Measurements from ENCODE around the gene TEX10.
"Not testable (repeated sequence)": the region's sequence is repeated elsewhere in the genome, so short reads cannot be mapped to it uniquely, and the experiment has no call there.

The TEX10 gene

GRCh38 chr9:100352727-100353505 lies at the start of gene TEX10:
TSS of gene TEX10 (minus strand) at chr9:100352942. CDS start at chr9:100349363, 3,579 bp downstream.
- peak in 1 of 2 experiments; percentile 12 for DNase-seq

DNA sequence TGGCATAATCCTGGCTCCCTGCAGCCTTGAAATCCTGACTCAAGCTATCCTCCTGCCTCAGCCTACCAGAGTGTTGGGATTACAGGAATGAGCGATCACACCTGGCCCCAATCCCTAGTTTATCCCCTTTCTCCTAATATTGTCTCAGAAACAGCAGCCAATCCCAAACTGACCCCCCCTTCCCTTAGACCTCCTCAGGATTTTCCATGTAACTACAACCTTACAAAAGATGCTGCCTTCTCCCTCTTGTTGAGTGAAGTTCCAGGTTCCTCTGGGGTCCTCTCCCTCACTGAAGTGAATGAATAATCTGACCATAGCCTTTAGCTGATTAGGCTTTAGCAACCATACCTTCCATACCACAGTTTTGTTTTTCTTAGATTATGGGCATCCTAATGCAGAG lies 48.3 kb upstream of the TEX10 start:
- DNase-seq = no peak

- no peak for DNase-seq
Measured at GRCh38 chr9:100397529-100398266, 45.0 kb upstream of the TEX10 start.

DNA sequence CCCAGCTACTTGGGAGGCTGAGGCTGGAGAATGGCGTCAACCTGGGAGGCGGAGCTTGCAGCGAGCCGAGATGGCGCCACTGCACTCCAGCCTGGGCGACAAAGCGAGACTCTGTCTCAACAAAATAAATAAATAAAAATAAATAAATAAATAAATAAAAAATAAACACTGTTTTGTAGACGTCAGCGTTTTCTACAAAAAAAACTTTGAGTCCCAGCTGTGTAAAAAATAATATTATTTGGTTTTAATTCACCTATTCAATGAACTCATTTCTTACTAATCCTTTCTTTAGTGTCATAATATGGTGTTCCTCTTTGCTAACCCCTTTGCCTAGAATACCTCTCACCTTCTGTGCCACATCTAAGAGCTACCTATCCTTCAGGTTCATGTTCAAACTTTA lies 44.0 kb upstream of the TEX10 start:
- DNase-seq = no peak

- DNase-seq = no peak
Measured at GRCh38 chr9:100394816-100395215, 42.1 kb upstream of the TEX10 start.

GRCh38 chr9:100394032-100394695 lies 41.4 kb upstream of the TEX10 start:
- no peak for DNase-seq

- DNase-seq = not testable (repeated sequence)
Measured at GRCh38 chr9:100392989-100393388, 40.2 kb upstream of the TEX10 start.

DNA sequence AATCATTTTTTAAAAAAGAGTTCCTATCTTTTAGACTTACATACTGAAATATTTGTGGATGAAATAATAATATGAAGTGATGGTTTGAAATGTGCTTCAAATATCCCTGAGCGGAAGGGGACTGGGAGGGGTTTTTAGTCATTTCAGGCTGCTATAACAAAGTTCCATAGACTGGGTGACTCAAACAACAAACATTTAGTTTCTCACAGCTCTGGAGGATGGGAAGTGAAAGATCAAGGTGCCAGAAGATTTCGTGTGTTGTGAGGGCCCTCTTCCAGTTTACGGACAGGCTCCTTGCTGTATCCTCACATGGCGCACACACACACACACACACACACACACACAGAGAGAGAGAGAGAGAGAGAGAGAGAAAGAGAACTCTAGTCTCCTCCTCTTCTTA lies 27.1 kb upstream of the TEX10 start:
- no peak for DNase-seq

DNA sequence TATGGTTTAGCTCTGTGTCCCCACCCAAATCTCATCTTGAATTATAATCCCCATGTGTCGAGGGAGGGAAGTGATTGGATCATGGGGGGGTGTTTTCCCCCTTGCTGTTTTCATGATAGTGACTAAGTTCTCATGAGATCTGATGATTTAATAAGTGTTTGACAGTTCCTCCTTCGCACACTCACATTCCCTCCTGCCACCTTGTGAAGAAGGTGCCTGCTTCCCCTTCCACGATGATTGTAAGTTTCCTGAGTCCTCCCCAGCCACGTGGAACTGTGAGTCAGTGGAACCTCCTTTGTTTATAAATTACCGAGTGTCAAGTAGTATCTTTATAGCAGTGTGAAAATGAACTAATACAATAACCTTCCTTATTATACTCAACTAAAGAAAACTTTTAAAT lies 24.3 kb upstream of the TEX10 start:
- no peak for DNase-seq

- DNase-seq = no peak
Measured at GRCh38 chr9:100375658-100376057, 22.9 kb upstream of the TEX10 start.

GRCh38 chr9:100372648-100373047 lies 19.9 kb upstream of the TEX10 start:
- DNase-seq = no peak

- no peak for DNase-seq
Measured at GRCh38 chr9:100370064-100370723, 17.5 kb upstream of the TEX10 start.

DNA sequence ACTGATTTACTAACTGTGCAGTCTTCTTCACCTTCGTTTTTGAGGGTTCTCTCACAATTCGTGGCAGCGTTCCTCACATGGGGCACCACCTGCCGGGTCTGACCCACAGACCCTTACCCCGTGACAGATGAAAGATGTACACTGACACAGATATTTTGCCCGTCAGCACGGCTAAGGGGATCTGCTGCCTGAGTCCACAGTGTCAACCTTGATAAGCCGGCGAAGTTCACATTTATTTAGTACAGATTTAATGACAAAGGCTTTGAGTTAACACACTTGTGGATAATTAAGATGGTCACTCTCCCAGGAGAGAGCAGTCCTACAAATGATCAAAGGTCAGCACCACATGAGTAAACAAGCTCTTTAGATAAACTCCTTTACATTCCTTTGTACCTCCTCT lies 15.9 kb upstream of the TEX10 start:
- no peak for DNase-seq

DNA sequence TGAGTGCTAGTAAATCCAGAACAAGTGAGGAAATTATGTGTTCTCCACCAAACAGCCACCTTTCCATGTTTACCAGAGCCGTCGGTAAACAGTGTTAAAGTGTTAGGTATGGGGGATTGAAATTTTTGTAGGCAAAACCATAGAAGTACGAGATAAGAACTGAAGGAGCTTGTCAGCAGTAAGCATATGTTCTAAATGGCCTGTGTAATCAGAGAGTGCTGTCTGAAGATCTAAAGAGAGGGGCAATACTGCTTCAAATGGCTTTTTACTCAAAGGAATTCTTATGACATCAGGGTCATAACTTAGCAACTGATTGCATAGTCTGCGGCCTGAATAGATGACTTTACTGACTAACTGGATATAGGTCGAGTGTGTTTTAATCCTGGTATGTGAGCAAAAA lies 13.4 kb upstream of the TEX10 start:
- DNase-seq = no peak

- DNase-seq = no peak
Measured at GRCh38 chr9:100364013-100364412, 11.3 kb upstream of the TEX10 start.

DNA sequence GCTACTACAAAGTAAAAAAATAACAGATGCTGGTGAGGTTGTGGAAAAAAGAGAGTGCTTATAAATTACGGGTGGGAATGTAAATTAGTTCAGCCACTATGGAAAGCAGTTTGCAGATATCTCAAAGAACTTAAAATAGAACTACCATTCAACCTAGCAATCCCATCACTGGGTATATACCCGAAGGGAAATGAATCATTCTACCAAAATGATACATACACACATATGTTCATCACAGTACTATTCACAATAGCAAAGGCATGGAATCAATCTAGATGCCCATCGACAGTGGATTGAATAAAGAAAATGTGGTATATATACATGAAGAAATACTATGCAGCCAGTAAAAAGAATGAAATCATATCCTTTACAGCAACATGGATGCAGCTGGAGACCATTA lies 6.3 kb upstream of the TEX10 start:
- DNase-seq = no peak

GRCh38 chr9:100357501-100357900 lies 4.8 kb upstream of the TEX10 start:
- DNase-seq = no peak

GRCh38 chr9:100355561-100355960 lies 2.8 kb upstream of the TEX10 start:
- DNase-seq = no peak

- no peak for DNase-seq
Measured at GRCh38 chr9:100354121-100354800, 1.5 kb upstream of the TEX10 start.

GRCh38 chr9:100352201-100352726 lies 478 bp downstream of the TEX10 start:
- DNase-seq = no peak

DNA sequence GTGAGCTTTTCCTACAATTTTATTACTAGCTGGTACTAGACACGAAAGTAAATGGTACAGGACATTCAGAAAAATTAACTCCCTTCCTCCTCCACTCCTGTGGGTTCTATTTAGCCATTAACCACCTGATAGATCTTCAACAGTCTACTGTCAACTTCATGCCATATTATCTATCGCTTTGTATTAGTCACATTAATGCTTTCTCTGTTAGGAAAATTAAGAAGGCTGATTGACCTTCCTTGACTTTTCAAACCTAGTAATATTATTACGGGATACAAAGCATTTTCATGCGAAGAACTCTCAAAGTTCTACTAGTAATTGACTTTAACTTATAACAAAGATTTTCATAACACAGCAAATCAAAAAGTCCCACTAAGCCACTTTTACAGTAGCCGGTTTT lies 1.2 kb downstream of the TEX10 start:
- no peak for DNase-seq

DNA sequence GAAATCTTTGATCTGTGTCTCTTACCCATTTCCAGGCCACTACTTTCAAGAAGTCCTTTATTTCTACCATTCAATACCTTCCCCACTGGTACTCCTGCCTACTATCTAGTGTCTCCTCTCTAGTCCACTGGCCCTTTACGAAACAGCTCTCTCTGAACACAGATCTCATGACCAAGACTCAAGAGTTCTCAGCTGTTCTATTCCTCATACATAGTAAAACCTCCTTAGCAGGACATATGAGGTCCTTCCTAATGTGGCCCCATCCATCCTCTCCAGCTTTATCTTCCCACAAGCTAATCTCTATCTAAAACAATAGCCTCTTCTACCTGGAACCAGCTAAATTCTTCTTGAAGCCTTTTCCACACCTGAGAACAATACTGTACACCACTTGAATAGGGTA lies 2.6 kb downstream of the TEX10 start:
- DNase-seq = no peak
